Tibial artery (tissue), 4 donors: Measurements from ENCODE around the gene ARL3.

Experiments
- DNase-seq, 2 donors: peaks; one replicate each; pipeline ENCODE4 v3.0.0-alpha.2; 2019
- H3K27ac ChIP-seq, 2 donors: fragments of 200-600 bp; sonication (generic) in 1 of 2; 1 replicate in 1 of 2; 2 replicates in 1 of 2; pipeline ENCODE4 v1.5.1; 2018 to 2019; ENCODE audit warnings: mild to moderate bottlenecking in 1 of 2
- H3K27me3 ChIP-seq, 2 donors: fragments of 200-600 bp; sonication (generic) in 1 of 2; one replicate each; pipeline versions ENCODE4 v1.5.1 to v1.6.0; 2016 to 2019
- H3K36me3 ChIP-seq, 3 donors: fragments of 200-600 bp; sonication (generic) in 2 of 3; one replicate each; pipeline ENCODE4 v1.5.1; 2016 to 2019; ENCODE audit warnings: mild to moderate bottlenecking in 2 of 3
- H3K4me1 ChIP-seq, 4 donors: fragments of 200-600 bp; sonication (generic) in 2 of 4; 1 replicate in 3 of 4; 2 replicates in 1 of 4; pipeline ENCODE4 v1.5.1; 2016 to 2019
- H3K4me3 ChIP-seq, 2 donors: fragments of 200-600 bp; sonication (generic) in 1 of 2; 1 replicate in 1 of 2; 2 replicates in 1 of 2; pipeline ENCODE4 v1.5.1; 2018 to 2019; ENCODE audit warnings: mild to moderate bottlenecking in 2 of 2
- H3K9me3 ChIP-seq, 3 donors: fragments of 200-600 bp; sonication (generic) in 1 of 3; one replicate each; pipeline ENCODE4 v1.5.1; 2016 to 2019
- intact Hi-C: fragments of 100-400 bp; cut with DNase I; formaldehyde crosslinking; loops from one replicate; pipeline ENCODE4 v1.15.0; 2023; ENCODE audit warnings: low total_unique reads
- TF ChIP-seq, protein P1 (sequence below), 2 experiments: fragments of 200-600 bp in 1 of 2; fragments of 450-650 bp in 1 of 2; IDR thresholded peaks; one replicate each; pipeline ENCODE4 v1.5.1; 2017 to 2019; ENCODE audit warnings: antibody characterized with exemption in 2 of 2, mild to moderate bottlenecking in 1 of 2, moderate library complexity in 1 of 2

Gene ARL3

DNA sequence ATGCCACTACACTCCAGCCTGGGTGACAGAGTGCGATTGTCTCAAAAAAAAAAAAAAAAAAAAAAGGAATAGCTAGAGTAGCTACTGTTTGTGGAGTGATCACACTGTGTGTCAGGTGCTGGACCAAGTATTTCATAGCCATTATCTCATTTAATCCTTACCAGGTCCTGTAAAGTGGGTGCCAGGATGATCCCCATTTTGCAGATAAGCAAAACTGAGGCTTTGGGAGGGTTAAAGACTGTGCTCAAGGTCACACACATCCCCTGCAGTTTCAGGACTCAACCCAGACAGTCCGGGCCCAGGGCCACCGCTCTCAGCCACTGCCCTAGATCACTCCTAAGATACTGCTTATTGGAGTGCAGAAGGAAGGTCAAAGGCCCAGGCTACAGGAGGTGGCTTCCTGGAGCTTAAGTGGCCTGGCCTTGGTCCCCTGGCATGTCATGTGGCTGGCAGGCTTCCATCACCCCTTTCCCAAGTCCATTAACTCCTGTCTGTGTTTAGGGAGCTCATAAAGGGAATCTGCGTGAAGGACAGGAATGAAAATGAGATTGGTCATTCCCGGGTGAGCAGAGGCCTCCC is 17.1 kb upstream of the ARL3 start:
- intact Hi-C loops: loop anchor here (10.0 kb wide), 2 partner anchors 343 to 513 kb away; partner anchors contain the start of gene RPEL1
- TF ChIP-seq, protein P1, sequence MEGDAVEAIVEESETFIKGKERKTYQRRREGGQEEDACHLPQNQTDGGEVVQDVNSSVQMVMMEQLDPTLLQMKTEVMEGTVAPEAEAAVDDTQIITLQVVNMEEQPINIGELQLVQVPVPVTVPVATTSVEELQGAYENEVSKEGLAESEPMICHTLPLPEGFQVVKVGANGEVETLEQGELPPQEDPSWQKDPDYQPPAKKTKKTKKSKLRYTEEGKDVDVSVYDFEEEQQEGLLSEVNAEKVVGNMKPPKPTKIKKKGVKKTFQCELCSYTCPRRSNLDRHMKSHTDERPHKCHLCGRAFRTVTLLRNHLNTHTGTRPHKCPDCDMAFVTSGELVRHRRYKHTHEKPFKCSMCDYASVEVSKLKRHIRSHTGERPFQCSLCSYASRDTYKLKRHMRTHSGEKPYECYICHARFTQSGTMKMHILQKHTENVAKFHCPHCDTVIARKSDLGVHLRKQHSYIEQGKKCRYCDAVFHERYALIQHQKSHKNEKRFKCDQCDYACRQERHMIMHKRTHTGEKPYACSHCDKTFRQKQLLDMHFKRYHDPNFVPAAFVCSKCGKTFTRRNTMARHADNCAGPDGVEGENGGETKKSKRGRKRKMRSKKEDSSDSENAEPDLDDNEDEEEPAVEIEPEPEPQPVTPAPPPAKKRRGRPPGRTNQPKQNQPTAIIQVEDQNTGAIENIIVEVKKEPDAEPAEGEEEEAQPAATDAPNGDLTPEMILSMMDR (IDR thresholded peaks at IDR 0.05): no peak
- Histone ChIP-seq H3K36me3 (peaks cover 0 to 59% (median 0%) of the 10 kb centered on the region in 3 donors), H3K4me1 (peaks cover 0 to 7% (median 0%) of the 10 kb centered on the region in 4 donors), H3K27ac (no peak overlapping the region), H3K27me3 (no peaks in the 10 kb centered on the region), H3K4me3 (no peak overlapping the region), H3K9me3 (no peaks in the 10 kb centered on the region)
- no peak for DNase-seq

DNA sequence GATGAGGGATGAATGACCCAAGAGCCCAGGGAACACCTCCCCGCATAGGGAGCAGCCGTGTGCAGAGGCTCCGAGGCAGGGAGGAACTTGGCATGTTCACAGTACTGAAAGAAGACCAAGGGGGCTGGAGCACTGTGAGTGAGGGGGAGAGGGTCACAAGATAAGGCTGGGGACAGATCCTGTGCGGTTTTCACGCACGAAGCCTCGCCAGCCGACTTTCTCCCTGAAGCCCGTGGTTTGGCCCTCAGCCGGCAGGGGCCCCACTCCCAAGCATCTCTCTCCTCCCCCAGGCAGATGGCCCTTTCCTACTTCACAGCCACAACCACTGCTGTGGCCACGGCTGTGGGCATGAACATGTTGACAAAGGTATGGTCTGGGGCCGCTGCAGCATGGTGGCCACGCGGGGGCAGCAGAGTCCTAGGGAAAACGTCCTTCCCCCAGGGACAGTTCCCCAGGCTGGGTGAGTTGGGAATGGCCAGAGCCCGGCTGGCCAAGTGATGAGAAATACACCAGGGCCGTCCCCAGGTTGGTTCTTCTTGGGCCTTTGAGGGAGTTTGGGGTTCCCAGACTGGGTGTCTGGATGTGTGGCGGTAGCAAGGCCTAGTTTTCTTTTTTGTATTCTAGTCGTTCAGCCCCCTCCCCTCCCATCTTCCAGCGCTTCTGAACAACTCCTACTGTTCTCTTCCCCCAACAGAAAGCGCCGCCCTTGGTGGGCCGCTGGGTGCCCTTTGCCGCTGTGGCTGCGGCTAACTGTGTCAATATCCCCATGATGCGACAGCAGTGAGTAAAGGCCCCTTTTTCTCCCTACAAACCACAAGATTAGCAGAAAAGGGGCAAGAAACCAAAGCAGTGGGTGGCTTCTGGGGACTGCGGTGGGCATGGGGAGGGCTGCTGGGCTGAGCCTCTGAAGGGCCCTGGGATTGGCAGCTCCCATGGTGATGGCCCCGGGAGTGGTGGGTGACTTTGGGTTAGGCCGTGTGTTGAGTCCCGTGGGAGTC is 15.1 kb upstream of the ARL3 start:
- intact Hi-C loops: loop anchor here (1.0 to 10.0 kb wide), 3 partner anchors 172 to 515 kb away; partner anchors contain the start of gene RPEL1
- H3K27ac ChIP-seq: no peak overlapping the region

DNA sequence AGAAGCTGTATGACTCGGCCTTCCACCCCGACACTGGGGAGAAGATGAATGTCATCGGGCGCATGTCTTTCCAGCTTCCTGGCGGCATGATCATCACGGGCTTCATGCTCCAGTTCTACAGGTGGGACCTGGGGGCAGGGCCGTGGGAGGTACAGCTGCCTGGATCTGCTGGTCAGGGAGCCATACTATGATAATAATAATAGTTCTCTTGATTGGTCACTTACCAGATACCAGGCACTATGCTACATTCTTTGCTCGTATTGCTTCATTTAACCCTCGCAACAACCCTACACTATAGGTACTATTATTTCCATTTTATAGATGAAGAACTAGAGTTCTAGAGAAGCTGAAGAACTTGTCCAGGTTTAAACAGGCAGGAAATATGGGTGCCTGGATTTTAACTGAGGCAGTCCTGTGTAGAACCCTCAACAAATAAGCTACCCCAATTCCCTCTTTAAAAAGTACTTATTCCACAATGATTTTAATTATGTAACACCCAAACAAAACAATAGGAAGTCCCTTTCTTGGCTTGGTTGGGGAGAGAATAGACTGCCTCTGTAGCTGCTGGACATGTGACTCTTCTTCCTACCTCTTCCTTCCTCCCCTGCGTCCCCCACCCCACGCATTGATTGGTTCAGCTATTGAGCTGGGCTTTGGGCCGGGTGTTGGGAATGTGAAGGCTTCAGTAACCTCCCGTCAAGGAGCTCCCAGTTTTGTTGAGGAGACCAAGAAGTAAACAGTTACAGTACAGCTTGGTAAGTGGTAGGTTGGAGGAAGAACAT is 13.0 kb upstream of the ARL3 start:
- peaks cover 0 to 7% (median 0%) of the 10 kb centered on the region in 4 donors for H3K4me1 ChIP-seq
- H3K9me3 ChIP-seq: no peaks in the 10 kb centered on the region
- TF ChIP-seq, protein P1 (IDR thresholded peaks at IDR 0.05): no peak
- H3K4me3 ChIP-seq: no peak overlapping the region
- no peak for DNase-seq
- intact Hi-C loops: no loop called here
- H3K27me3 ChIP-seq: no peaks in the 10 kb centered on the region
- H3K27ac ChIP-seq: no peak overlapping the region
- peaks cover 0 to 41% (median 0%) of the 10 kb centered on the region in 3 donors for H3K36me3 ChIP-seq

More for the DNA sequence above, 15.1 kb upstream of the ARL3 start:
- Histone ChIP-seq H3K4me3 (no peak overlapping the region), H3K9me3 (no peaks in the 10 kb centered on the region), H3K27me3 (no peaks in the 10 kb centered on the region), H3K36me3 (peaks cover 0 to 60% (median 0%) of the 10 kb centered on the region in 3 donors), H3K4me1 (peaks cover 0 to 7% (median 0%) of the 10 kb centered on the region in 4 donors)
- TF ChIP-seq, protein P1 (IDR thresholded peaks at IDR 0.05): peak; percentile 90 to 96
- peak; percentile 88 to 93 for DNase-seq

DNA sequence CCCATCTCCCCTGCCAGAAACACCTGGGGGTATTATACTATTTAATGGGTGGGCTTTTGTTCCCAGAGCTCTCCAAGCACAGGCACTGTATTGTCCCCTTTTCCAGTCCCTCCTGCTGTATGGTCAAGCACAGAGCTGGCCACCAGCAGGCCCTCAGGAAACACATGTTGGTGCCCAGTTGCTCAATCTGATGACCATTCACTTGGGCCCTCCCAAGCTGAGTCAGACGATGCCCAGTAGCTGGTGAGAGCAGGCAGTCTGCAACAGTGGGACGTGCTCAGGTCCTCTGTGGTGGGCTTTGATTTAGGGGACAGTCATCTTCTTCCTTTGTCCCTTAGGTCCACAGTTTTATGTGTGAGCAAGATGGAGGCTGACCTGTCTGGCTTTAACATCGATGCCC is 12.1 kb upstream of the ARL3 start:
- TF ChIP-seq, protein P1 (IDR thresholded peaks at IDR 0.05): no peak
- Histone ChIP-seq H3K27me3 (no peaks in the 10 kb centered on the region), H3K4me3 (no peak overlapping the region), H3K4me1 (peaks cover 0 to 7% (median 0%) of the 10 kb centered on the region in 4 donors), H3K9me3 (no peaks in the 10 kb centered on the region), H3K27ac (no peak overlapping the region), H3K36me3 (peaks cover 0 to 31% (median 0%) of the 10 kb centered on the region in 3 donors)
- peak in 1 of 2 donors; percentile 42 for DNase-seq
- intact Hi-C loops: no loop called here

DNA sequence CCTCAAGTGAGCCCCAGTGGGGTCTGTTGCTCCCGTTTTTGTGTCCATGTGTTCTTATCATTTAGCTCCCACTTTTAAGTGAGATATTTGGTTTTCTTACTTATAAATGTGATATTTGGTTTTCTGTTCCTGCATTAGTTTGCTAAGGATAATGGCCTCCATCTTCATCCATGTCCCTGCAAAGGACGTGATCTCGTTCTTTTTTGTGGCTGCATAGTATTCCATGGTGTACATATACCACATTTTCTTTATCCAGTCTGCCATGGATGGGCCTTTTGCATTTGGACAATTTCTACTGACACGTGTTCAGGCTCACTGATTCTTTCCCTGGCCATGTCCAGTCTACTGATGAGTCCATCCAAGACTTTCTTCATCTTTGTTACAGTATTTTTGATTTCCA is 9.8 kb upstream of the ARL3 start:
- no peak overlapping the region for H3K27ac ChIP-seq
- intact Hi-C loops: no loop called here
- no peak overlapping the region for H3K4me3 ChIP-seq
- peaks cover 0 to 5% (median under 1%) of the 10 kb centered on the region in 4 donors for H3K4me1 ChIP-seq
- DNase-seq: no peak
- no peaks in the 10 kb centered on the region for H3K9me3 ChIP-seq
- H3K36me3 ChIP-seq: peaks cover 0 to 26% (median 0%) of the 10 kb centered on the region in 3 donors
- H3K27me3 ChIP-seq: no peaks in the 10 kb centered on the region
- TF ChIP-seq, protein P1 (IDR thresholded peaks at IDR 0.05): no peak
